Smooth muscle cell (in vitro differentiated cells): ENCODE measurements around the gene EPHB1. TPM values are rescaled to one million over a fixed set of nuclear protein-coding genes. Genes with fewer than 3 reads are reported as not detected.

Source experiments
- DNase-seq: peaks from one replicate; lab custom pipeline; 2025; ENCODE audit not compliant: unreplicated experiment; lab: John Stamatoyannopoulos, UW
- H2AFZ ChIP-seq: fragments of 200-600 bp; sonication (generic); 2 replicates; pipeline ENCODE4 v1.6.0; 2016; ENCODE audit warnings: antibody characterized with exemption, low read depth, mild to moderate bottlenecking
- H3F3A ChIP-seq: fragments of 200-600 bp; sonication (generic); 2 replicates; pipeline ENCODE4 v1.6.0; 2017; ENCODE audit warnings: antibody characterized with exemption, low read depth
- H3K27ac ChIP-seq: fragments of 200-600 bp; sonication (generic); 2 replicates; pipeline ENCODE4 v1.5.1; 2016; ENCODE audit warnings: low read depth, mild to moderate bottlenecking
- H3K27me3 ChIP-seq: fragments of 200-600 bp; sonication (generic); 2 replicates; pipeline ENCODE4 v1.6.1; 2016; ENCODE audit warnings: low read depth, mild to moderate bottlenecking
- H3K36me3 ChIP-seq: fragments of 200-600 bp; sonication (generic); 2 replicates; pipeline ENCODE4 v1.5.1; 2016; ENCODE audit warnings: low read depth
- H3K4me1 ChIP-seq: fragments of 200-600 bp; sonication (generic); 2 replicates; pipeline ENCODE4 v1.5.1; 2016; ENCODE audit warnings: low read depth
- H3K4me2 ChIP-seq: fragments of 200-600 bp; sonication (generic); 2 replicates; pipeline ENCODE4 v1.6.0; 2016; ENCODE audit warnings: mild to moderate bottlenecking
- H3K4me3 ChIP-seq: fragments of 200-600 bp; sonication (generic); 2 replicates; pipeline ENCODE4 v1.5.1; 2016; ENCODE audit warnings: mild to moderate bottlenecking
- H3K79me2 ChIP-seq: fragments of 200-600 bp; sonication (generic); 2 replicates; pipeline ENCODE4 v1.6.0; 2016; ENCODE audit warnings: low read depth, mild to moderate bottlenecking
- H3K9ac ChIP-seq: fragments of 200-600 bp; sonication (generic); 2 replicates; pipeline ENCODE4 v1.6.0; 2016; ENCODE audit warnings: low read depth
- H3K9me3 ChIP-seq: fragments of 200-600 bp; sonication (generic); replicated peaks from 2 replicates; pipeline ENCODE4 v1.5.1; 2016; ENCODE audit warnings: low read depth
- H4K20me1 ChIP-seq: fragments of 200-600 bp; sonication (generic); 2 replicates; pipeline ENCODE4 v1.6.0; 2016; ENCODE audit warnings: low read depth
- CTCF ChIP-seq: fragments of 200-600 bp; sonication (generic); IDR thresholded peaks from 2 replicates; pipeline ENCODE4 v1.5.1; 2017; ENCODE audit warnings: borderline replicate concordance, mild to moderate bottlenecking, antibody characterized with exemption; ENCODE audit not compliant: insufficient read depth, poor library complexity, severe bottlenecking
- WGBS: methylation state at CpG from one replicate; pipeline ENCODE4 v1.1.7; 2016; ENCODE audit warnings: low lambda C conversion rate; 5-methylcytosine and 5-hydroxymethylcytosine counted together
- polyA plus RNA-seq: library from polyadenylated mRNA; unstranded; fragments of >200 nt; fragmentation: Nextera tagmentation; extraction: Ambion mirVana; gene quantifications from 2 replicates; pipeline ENCODE4 v1.2.1, GENCODE V29; 2016
- total RNA-seq: library from RNA; depleted of rRNA; stranded (reverse); fragments of >200 nt; gene quantifications from 2 replicates; pipeline ENCODE4 v1.2.3, GENCODE V29; 2014

The EPHB1 gene
- total and polyA plus RNA-seq, 2 experiments from 2014 or later = 2.5 to 2.6 TPM

DNA sequence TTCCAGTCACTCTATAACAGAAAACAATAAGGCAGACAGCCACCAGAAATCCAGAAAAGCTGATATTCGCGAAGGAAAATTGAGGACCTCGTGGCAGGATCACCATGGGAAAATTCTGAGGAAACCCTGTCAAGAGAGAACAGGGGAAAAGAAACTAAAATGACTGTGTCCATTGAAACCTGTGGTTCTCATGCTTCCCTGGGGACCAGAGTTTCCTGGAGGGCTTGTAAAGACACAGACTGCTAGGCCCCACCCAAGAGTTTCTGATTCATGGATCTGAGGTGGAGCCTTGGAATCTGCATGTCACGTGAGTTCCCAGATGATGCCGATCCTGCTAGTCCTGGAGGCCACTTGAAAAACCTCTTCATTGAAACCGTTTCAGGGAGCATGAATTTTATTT, 420.5 kb downstream of the EPHB1 start:
- no peaks in the 10 kb centered on the region for H3K27me3 ChIP-seq
- H3K27ac ChIP-seq = no peak overlapping the region
- no peaks in the 10 kb centered on the region for H4K20me1 ChIP-seq
- H3K4me1 ChIP-seq = no peaks in the 10 kb centered on the region
- H3K79me2 ChIP-seq = no peaks in the 10 kb centered on the region
- no peaks in the 10 kb centered on the region for H3K9me3 ChIP-seq
- H3F3A ChIP-seq = no peaks in the 10 kb centered on the region
- H3K4me2 ChIP-seq = no peak overlapping the region
- TF ChIP-seq CTCF = no peak
- DNase-seq = no peak
- no peak overlapping the region for H3K9ac ChIP-seq
- H3K4me3 ChIP-seq = no peak overlapping the region
- H2AFZ ChIP-seq = no peak overlapping the region
- no peaks in the 10 kb centered on the region for H3K36me3 ChIP-seq
- WGBS = 95% methylated on average over 6 of the region's 6 CpGs

- H3K9me3 ChIP-seq = no peaks in the 10 kb centered on the region
- no peak overlapping the region for H3K27ac ChIP-seq
- H3K36me3 ChIP-seq = no peaks in the 10 kb centered on the region
- H3K27me3 ChIP-seq = no peaks in the 10 kb centered on the region
- no peak overlapping the region for H3K9ac ChIP-seq
- no peaks in the 10 kb centered on the region for H3K79me2 ChIP-seq
- WGBS = 68% methylated on average over 3 of the region's 3 CpGs
- no peak for TF ChIP-seq CTCF
- no peak overlapping the region for H3K4me2 ChIP-seq
- no peaks in the 10 kb centered on the region for H4K20me1 ChIP-seq
- H3K4me1 ChIP-seq = no peaks in the 10 kb centered on the region
- no peak overlapping the region for H2AFZ ChIP-seq
- H3K4me3 ChIP-seq = no peak overlapping the region
- H3F3A ChIP-seq = no peaks in the 10 kb centered on the region
- no peak for DNase-seq
Measured at GRCh38 chr3:135216659-135217058, 421.6 kb downstream of the EPHB1 start.

DNA sequence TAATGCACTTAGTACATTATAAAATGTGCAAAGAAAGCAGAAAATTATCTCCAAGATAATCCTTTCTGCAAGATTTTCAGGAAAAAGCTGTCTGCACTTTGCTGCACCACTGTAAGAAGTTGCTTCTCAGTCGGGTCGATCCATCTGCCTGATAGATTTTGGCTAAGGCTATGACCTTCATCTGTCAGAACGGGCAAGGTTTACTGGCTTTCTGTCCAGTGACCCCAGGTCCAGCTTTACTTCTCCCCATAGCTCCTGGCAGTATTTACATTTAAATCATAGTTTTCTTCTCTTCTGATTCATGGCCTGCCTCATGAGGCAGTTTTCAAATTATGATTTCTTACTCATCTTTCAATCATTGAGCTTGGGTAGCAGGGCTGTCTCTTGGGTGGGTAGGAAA, 422.7 kb downstream of the EPHB1 start:
- Histone ChIP-seq H3K9ac (no peak overlapping the region), H3F3A (no peaks in the 10 kb centered on the region), H3K4me2 (no peak overlapping the region), H3K27ac (no peak overlapping the region), H3K9me3 (no peaks in the 10 kb centered on the region), H2AFZ (no peak overlapping the region), H3K4me3 (no peak overlapping the region), H4K20me1 (no peaks in the 10 kb centered on the region), H3K79me2 (no peaks in the 10 kb centered on the region), H3K4me1 (no peaks in the 10 kb centered on the region), H3K36me3 (no peaks in the 10 kb centered on the region), H3K27me3 (no peaks in the 10 kb centered on the region)
- TF ChIP-seq CTCF = no peak
- no peak for DNase-seq
- 91% methylated on average over 3 of the region's 3 CpGs for WGBS

- H3K4me3 ChIP-seq = no peak overlapping the region
- H3K9me3 ChIP-seq = no peaks in the 10 kb centered on the region
- DNase-seq = no peak
- H3F3A ChIP-seq = no peaks in the 10 kb centered on the region
- no peaks in the 10 kb centered on the region for H3K4me1 ChIP-seq
- H3K9ac ChIP-seq = no peak overlapping the region
- H3K4me2 ChIP-seq = no peak overlapping the region
- H3K79me2 ChIP-seq = no peaks in the 10 kb centered on the region
- H4K20me1 ChIP-seq = no peaks in the 10 kb centered on the region
- no peak overlapping the region for H3K27ac ChIP-seq
- no peaks in the 10 kb centered on the region for H3K36me3 ChIP-seq
- no peak for TF ChIP-seq CTCF
- H2AFZ ChIP-seq = no peak overlapping the region
- no peaks in the 10 kb centered on the region for H3K27me3 ChIP-seq
Measured at GRCh38 chr3:135218304-135218703, 423.2 kb downstream of the EPHB1 start.
